Epithelial cell of esophagus (primary cell): ENCODE data around the gene PODXL.

ENCODE experiments used
- DNase-seq: peaks from one replicate; pipeline ENCODE4 v3.0.0; 2010; ENCODE audit warnings: low read depth
- H3K4me3 ChIP-seq: 2 replicates; pipeline ENCODE4 v1.5.1; 2011; ENCODE audit warnings: mild to moderate bottlenecking, low read length, control low read depth
- CTCF ChIP-seq: IDR thresholded peaks from 2 replicates; pipeline ENCODE4 v1.5.1; 2011; ENCODE audit warnings: low read depth, mild to moderate bottlenecking, low read length, control low read depth, inconsistent platforms; ENCODE audit not compliant: insufficient read depth; ENCODE audit errors: missing control alignments

PODXL gene

GRCh38 chr7:131568510-131568909 lies 12.1 kb upstream of the PODXL start:
- DNase-seq = no peak
- TF ChIP-seq CTCF = no peak
- H3K4me3 ChIP-seq = no peak overlapping the region

GRCh38 chr7:131564640-131565039 lies 8.2 kb upstream of the PODXL start:
- DNase-seq = no peak
- TF ChIP-seq CTCF = no peak

GRCh38 chr7:131563918-131564317 lies 7.5 kb upstream of the PODXL start:
- DNase-seq = no peak
- no peak overlapping the region for H3K4me3 ChIP-seq
- TF ChIP-seq CTCF = no peak

More at GRCh38 chr7:131564640-131565039, 8.2 kb upstream of the PODXL start:
- no peak overlapping the region for H3K4me3 ChIP-seq

- no peak overlapping the region for H3K4me3 ChIP-seq
- no peak for TF ChIP-seq CTCF
- DNase-seq = no peak
Measured at GRCh38 chr7:131562941-131563340, 6.5 kb upstream of the PODXL start.

GRCh38 chr7:131560061-131560460 lies 3.6 kb upstream of the PODXL start:
- H3K4me3 ChIP-seq = no peak overlapping the region
- DNase-seq = no peak
- TF ChIP-seq CTCF = no peak

GRCh38 chr7:131557652-131558385 lies 1.4 kb upstream of the PODXL start:
- DNase-seq = no peak
- H3K4me3 ChIP-seq = no peak overlapping the region
- no peak for TF ChIP-seq CTCF
